ENCODE data around the gene ARF1. TPM values are rescaled to one million over a fixed set of nuclear protein-coding genes. Genes with fewer than 3 reads are reported as not detected.

ARF1 gene
- total RNA-seq, 1 donor from 2014 or later = 368 TPM

DNA sequence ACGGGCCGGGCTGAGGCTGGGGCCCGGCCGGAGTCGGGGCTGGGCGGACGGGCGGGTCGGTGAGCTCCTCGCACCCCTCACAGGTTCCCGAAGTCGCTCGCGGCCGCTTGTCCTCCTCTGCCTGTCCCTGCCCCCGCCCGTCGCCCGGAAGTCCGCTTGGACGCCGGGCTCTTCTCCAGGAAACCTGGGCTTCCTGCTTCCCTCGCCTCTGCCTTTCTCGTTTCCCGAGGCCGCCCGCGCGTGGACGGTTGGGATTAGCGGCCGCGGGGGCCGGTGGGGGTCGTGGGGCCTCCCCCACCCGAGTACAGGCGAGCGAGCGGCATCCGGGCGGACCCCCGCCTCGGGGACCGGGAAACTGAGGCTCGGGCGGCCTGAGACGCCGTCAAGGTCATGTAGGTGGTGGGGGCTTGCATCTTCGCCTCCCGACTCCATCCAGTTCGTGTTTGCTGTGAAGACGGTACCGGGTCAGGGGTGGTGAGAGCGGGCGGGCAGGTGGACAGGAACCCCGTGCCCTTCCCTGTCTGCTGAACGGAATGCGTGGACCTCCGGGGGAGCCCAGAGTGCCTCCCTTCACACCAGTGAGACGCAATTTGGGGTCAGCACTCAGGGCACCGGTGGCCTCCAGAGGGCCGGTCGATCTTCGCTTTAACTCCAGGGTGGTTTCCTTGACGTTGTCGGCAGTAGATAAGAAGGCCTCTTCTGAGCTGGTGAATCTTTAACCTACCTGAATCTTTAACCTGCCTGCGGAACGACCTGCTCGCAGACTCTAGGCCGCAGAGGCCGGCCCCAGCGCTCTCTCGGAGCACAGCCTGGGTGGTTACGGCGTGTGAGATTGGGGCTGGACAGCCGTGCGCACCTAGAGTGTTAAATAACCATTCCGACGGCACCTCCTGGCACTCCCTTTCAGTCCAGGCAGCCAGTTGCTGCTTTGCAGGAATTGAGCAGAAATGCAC is 686 bp downstream of the ARF1 start:
- Histone ChIP-seq H3K27ac (peak overlapping the region; percentile 98), H3K9me3 (no peaks in the 10 kb centered on the region), H3K4me3 (peak overlapping the region; percentile 85), H3K36me3 (peaks cover under 1% of the 10 kb centered on the region), H3K27me3 (ENCODE audit: low read depth) (no peaks in the 10 kb centered on the region), H3K4me1 (peaks cover 55% of the 10 kb centered on the region)
- TF ChIP-seq, protein P1, sequence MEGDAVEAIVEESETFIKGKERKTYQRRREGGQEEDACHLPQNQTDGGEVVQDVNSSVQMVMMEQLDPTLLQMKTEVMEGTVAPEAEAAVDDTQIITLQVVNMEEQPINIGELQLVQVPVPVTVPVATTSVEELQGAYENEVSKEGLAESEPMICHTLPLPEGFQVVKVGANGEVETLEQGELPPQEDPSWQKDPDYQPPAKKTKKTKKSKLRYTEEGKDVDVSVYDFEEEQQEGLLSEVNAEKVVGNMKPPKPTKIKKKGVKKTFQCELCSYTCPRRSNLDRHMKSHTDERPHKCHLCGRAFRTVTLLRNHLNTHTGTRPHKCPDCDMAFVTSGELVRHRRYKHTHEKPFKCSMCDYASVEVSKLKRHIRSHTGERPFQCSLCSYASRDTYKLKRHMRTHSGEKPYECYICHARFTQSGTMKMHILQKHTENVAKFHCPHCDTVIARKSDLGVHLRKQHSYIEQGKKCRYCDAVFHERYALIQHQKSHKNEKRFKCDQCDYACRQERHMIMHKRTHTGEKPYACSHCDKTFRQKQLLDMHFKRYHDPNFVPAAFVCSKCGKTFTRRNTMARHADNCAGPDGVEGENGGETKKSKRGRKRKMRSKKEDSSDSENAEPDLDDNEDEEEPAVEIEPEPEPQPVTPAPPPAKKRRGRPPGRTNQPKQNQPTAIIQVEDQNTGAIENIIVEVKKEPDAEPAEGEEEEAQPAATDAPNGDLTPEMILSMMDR (IDR thresholded peaks at IDR 0.05) = no peak
- intact Hi-C loops (cut with DNase I) = no loop called here
- ATAC-seq = peak; percentile 22 to 34
- DNase-seq = peak; percentile 79

DNA sequence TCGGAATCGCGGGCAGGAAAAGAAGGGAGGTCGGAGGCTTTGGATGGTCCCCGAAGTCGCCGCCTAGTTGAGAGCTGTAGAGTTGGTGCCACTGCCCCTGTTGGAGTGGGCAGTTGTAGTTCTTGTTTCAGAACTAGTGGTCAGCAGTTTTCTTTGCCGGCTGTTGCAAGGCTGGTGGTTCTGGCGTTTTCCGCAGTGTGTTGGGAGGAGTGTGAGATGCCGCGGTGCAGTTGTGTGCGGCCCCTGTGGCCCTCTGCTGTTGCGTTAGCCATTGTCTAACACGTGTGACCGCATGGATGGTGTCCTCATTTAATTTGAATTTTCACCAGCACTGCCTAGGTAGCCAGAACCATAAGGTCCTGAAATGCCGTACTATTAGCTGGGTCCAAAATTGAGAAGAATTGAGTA is 1.4 kb downstream of the ARF1 start:
- peaks cover 62% of the 10 kb centered on the region for H3K4me1 ChIP-seq
- no peaks in the 10 kb centered on the region for H3K9me3 ChIP-seq
- ATAC-seq = peak; percentile 1 to 3
- TF ChIP-seq, protein P1 (IDR thresholded peaks at IDR 0.05) = peak; percentile 9
- H3K4me3 ChIP-seq = peak overlapping the region; percentile 85
- peaks cover 7% of the 10 kb centered on the region for H3K36me3 ChIP-seq
- intact Hi-C loops (cut with DNase I) = no loop called here
- peak overlapping the region; percentile 98 for H3K27ac ChIP-seq
- H3K27me3 ChIP-seq (ENCODE audit: low read depth) = no peaks in the 10 kb centered on the region
- peak; percentile 70 for DNase-seq

- intact Hi-C loops (cut with DNase I) = no loop called here
- peak overlapping the region; percentile 98 for H3K27ac ChIP-seq
- H3K4me3 ChIP-seq = peak overlapping the region; percentile 85
- ATAC-seq = peak in 1 of 2 donors; percentile 13
- H3K27me3 ChIP-seq (ENCODE audit: low read depth) = no peaks in the 10 kb centered on the region
- H3K4me1 ChIP-seq = peaks cover 67% of the 10 kb centered on the region
- H3K36me3 ChIP-seq = peaks cover 9% of the 10 kb centered on the region
- TF ChIP-seq, protein P1 (IDR thresholded peaks at IDR 0.05) = no peak
- DNase-seq = peak; percentile 20
- no peaks in the 10 kb centered on the region for H3K9me3 ChIP-seq
These were observed 1.8 kb downstream of the ARF1 start for GRCh38 chr1:228084325-228084724.

GRCh38 chr1:228084797-228085196 is 2.3 kb downstream of the ARF1 start:
- peak overlapping the region; percentile 98 for H3K27ac ChIP-seq
- peaks cover 71% of the 10 kb centered on the region for H3K4me1 ChIP-seq
- TF ChIP-seq, protein P1 (IDR thresholded peaks at IDR 0.05) = no peak
- ATAC-seq = no peak
- intact Hi-C loops (cut with DNase I) = no loop called here
- peak; percentile 22 for DNase-seq
- H3K36me3 ChIP-seq = peaks cover 9% of the 10 kb centered on the region
- H3K4me3 ChIP-seq = peak overlapping the region; percentile 85
- no peaks in the 10 kb centered on the region for H3K9me3 ChIP-seq
- H3K27me3 ChIP-seq (ENCODE audit: low read depth) = no peaks in the 10 kb centered on the region

DNA sequence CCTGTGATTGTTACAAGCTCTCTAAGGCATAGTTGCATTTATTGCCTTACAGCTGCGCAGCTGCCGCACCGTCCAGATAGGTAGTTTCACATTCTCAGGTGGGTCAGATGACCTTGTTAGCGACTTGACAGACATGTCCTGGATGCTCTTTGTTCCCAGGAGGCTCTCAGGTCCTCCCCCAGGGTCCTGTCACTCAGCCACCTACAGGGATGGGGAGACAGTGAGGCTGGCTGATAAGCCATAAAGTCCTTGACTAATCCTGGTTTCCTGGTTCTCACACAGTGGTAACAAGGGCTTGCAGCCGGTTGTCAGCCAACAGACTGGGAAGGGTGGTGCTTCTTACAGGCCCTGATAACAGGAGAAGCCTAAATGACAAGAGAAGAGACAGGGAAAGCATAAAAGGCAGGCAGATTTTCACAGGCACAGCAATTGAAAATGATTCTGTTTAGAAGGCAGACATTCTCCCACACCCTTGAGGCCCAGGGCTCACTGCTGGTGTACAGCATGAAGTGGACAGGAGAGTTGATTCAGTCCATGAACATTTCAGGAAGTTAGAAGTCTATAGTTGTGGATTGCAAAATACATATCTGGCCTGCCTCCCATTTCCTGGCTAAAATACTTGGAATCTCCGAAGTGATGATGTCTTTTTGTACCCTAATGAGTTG is 2.9 kb downstream of the ARF1 start:
- peak; percentile 49 for DNase-seq
- TF ChIP-seq, protein P1 (IDR thresholded peaks at IDR 0.05) = no peak

More for the DNA sequence above, 2.9 kb downstream of the ARF1 start:
- Histone ChIP-seq H3K27me3 (ENCODE audit: low read depth) (no peaks in the 10 kb centered on the region), H3K27ac (peak overlapping the region; percentile 98), H3K4me3 (peak overlapping the region; percentile 85), H3K9me3 (no peaks in the 10 kb centered on the region), H3K36me3 (peaks cover 9% of the 10 kb centered on the region), H3K4me1 (peaks cover 78% of the 10 kb centered on the region)
- peak in 1 of 2 donors; percentile 37 for ATAC-seq
- intact Hi-C loops (cut with DNase I) = no loop called here
